ENCODE data around the gene CGB8.
"Not testable (repeated sequence)": the region's sequence is repeated elsewhere in the genome, so short reads cannot be mapped to it uniquely, and the experiment has no call there.

CGB8 gene

DNA sequence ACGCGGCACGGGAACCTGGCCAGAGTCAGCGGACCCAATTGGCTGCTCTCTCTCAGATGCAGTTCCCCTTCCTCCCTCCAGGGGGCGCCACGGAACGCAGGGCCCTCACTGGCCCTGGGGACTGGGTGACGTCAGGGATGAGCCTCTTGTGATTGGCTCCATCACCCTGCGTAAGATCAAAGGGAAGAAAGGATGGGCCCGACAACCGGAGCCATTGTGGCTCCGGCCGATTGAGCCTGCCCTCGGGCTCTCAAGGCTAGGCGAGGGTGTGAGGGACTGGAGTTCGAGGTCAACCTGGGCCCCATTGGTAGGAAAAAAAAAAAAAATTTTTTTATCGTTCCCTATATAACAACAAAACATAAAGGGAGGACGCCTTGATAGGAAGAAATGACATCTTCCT lies 12.1 kb downstream of the CGB8 start, which contains the start of gene CGB1:
TSS of gene CGB1 (minus strand) at position 81 of the 400 bp plus-strand sequence. CDS start 184 bp downstream, outside the sequence.
- not testable (repeated sequence) for H3K4me3 ChIP-seq (replicated peaks; ENCODE audit: insufficient read depth, low read length); H3K27ac ChIP-seq (replicated peaks); H3K27me3 ChIP-seq (ENCODE audit: insufficient read depth, poor library complexity, severe bottlenecking)
- peak; percentile 16; the same call in 1 of the 2 replicates for TF ChIP-seq SPI1 (IDR thresholded peaks at IDR 0.05; ENCODE audit: borderline replicate concordance, low read depth)
- TF ChIP-seq, protein P1, sequence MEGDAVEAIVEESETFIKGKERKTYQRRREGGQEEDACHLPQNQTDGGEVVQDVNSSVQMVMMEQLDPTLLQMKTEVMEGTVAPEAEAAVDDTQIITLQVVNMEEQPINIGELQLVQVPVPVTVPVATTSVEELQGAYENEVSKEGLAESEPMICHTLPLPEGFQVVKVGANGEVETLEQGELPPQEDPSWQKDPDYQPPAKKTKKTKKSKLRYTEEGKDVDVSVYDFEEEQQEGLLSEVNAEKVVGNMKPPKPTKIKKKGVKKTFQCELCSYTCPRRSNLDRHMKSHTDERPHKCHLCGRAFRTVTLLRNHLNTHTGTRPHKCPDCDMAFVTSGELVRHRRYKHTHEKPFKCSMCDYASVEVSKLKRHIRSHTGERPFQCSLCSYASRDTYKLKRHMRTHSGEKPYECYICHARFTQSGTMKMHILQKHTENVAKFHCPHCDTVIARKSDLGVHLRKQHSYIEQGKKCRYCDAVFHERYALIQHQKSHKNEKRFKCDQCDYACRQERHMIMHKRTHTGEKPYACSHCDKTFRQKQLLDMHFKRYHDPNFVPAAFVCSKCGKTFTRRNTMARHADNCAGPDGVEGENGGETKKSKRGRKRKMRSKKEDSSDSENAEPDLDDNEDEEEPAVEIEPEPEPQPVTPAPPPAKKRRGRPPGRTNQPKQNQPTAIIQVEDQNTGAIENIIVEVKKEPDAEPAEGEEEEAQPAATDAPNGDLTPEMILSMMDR (IDR thresholded peaks at IDR 0.05; ENCODE audit: insufficient read depth, low read length): peak; percentile 49
- DNase-seq (ENCODE audit: low read depth in 1 of 2, low spot score in 1 of 2): peak in 1 of 2 experiments; percentile 42

DNA sequence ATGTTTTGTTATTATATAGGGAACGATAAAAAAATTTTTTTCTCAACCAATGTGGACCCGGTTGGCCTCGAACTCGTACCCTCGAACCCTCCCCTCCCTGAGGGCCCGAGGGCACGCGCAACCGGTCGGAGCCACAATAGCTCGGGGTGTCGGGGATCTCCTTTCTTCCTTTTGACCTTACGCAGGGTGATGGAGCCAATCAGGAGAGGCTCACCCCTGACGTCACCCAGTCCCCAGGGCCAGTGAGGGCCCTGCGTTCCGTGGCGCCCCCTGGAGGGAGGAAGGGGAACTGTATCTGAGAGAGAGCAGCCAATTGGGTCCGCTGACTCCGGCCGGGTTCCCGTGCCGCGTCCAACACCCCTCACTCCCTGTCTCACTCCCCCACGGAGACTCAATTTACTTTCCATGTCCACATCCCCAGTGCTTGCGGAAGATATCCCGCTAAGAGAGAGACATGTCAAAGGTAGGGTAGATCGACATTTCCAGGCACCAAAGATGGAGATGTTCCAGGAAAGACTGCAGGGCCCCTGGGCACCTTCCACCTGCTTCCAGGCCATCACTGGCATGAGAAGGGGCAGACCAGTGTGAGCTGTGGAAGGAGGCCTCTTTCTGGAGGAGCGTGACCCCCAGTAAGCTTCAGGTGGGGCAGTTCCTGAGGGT lies 17.1 kb downstream of the CGB8 start, which contains the start of gene CGB2:
TSS of gene CGB2 (plus strand) at position 249 of the 660 bp plus-strand sequence. CDS start at position 455, 206 bp downstream.
- peak in 1 of 2 experiments; percentile 25 for DNase-seq (ENCODE audit: low read depth in 1 of 2, low spot score in 1 of 2)
- H3K27me3 ChIP-seq (ENCODE audit: insufficient read depth, poor library complexity, severe bottlenecking); H3K27ac ChIP-seq (replicated peaks): not testable (repeated sequence)

DNA sequence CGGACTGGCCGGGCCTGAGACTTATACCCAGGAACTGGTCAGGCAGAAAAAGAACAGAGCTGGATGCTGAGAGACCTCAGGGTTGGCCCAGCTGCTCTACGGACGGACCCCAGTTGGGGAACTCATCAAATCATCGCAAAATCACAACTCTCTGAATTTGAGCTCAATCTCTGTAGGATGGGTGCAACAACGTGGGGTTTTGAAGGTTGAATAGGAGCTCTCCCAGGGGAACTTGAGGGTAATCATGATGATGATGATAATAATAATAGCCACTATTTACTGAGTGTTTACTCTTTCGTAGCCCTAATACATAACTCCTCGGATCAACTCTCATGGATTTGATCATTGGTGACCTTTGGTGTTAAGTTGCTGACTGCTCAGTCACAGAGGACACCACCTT lies 18.6 kb downstream of the CGB8 start:
- DNase-seq (ENCODE audit: low read depth in 1 of 2, low spot score in 1 of 2); H3K27ac ChIP-seq (replicated peaks); H3K27me3 ChIP-seq (ENCODE audit: insufficient read depth, poor library complexity, severe bottlenecking); H3K4me3 ChIP-seq (replicated peaks; ENCODE audit: insufficient read depth, low read length): not testable (repeated sequence)

More for the DNA sequence above, 17.1 kb downstream of the CGB8 start, which contains the start of gene CGB2:
- not testable (repeated sequence) for H3K4me3 ChIP-seq (replicated peaks; ENCODE audit: insufficient read depth, low read length)

DNA sequence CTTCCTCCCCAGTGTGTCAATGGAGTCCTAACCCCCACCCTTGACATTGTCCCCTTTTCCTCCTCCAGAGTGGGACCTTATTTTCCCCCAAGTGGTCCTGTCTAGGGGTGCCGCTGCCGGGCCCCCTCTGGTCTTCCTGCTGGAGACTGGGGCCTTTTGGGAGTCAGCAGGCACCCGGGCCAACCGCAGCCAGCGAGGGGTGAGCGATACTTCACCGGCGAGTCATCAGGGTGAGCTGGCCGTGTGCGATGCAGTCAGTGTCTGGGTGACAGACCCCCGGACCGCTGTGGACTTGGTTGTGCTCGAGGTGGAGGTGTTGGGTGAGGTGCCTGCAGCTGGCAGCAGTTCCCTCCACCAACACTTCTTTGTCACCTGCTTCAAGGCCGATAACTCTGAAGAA lies 19.2 kb downstream of the CGB8 start:
- not testable (repeated sequence) for DNase-seq (ENCODE audit: low read depth in 1 of 2, low spot score in 1 of 2); H3K27ac ChIP-seq (replicated peaks); H3K4me3 ChIP-seq (replicated peaks; ENCODE audit: insufficient read depth, low read length); H3K27me3 ChIP-seq (ENCODE audit: insufficient read depth, poor library complexity, severe bottlenecking)

DNA sequence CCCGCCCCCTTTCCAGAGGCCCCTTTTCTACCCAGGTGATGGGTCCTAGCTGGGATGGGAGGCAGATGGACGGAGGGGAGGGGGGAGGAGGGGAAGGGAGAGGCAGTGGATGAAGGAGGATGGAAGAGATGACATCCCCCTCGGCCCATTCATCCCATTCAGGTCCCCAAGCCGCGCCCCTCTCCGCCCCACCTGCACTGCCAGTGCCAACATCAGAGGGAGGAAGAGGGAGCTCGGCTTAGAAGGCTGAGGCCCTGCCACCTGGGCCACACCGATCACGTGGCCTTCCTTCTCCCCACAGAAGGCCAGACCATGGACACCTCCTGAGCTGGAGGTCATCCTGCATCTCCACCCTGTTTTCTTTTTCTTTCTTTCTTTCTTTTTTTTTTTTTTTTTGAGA lies 20.2 kb downstream of the CGB8 start:
- not testable (repeated sequence) for H3K4me3 ChIP-seq (replicated peaks; ENCODE audit: insufficient read depth, low read length); DNase-seq (ENCODE audit: low read depth in 1 of 2, low spot score in 1 of 2); H3K27me3 ChIP-seq (ENCODE audit: insufficient read depth, poor library complexity, severe bottlenecking); H3K27ac ChIP-seq (replicated peaks)

DNA sequence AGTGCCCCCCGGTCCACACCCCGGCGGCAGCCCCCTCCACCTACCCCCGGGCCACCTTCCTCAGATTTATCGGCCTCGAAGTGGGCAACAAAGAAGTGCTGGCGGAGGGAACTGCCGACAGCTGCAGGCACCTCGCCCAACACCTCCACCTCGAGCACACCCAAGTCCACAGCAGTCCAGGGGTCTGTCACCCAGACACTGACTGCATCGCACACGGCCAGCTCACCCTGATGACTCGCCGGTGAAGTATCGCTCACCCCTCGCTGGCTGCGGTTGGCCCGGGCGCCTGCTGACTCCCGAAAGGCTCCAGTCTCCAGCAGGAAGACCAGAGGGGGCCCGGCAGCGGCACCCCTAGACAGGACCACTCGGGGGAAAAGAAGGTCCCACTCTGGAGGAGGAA lies 23.3 kb downstream of the CGB8 start:
- not testable (repeated sequence) for H3K4me3 ChIP-seq (replicated peaks; ENCODE audit: insufficient read depth, low read length); H3K27ac ChIP-seq (replicated peaks); H3K27me3 ChIP-seq (ENCODE audit: insufficient read depth, poor library complexity, severe bottlenecking); DNase-seq (ENCODE audit: low read depth in 1 of 2, low spot score in 1 of 2)

DNA sequence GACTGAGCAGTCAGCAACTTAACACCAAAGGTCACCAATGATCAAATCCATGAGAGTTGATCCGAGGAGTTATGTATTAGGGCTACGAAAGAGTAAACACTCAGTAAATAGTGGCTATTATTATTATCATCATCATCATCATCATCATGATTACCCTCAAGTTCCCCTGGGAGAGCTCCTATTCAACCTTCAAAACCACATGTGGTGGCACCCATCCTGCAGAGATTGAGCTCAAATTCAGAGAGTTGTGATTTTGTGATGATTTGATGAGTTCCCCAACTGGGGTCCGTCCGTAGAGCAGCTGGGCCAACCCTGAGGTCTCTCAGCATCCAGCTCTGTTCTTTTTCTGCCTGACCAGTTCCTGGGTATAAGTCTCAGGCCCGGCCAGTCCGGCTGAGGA lies 23.8 kb downstream of the CGB8 start:
- not testable (repeated sequence) for H3K4me3 ChIP-seq (replicated peaks; ENCODE audit: insufficient read depth, low read length); DNase-seq (ENCODE audit: low read depth in 1 of 2, low spot score in 1 of 2); H3K27ac ChIP-seq (replicated peaks)
- peaks cover 11% of the 10 kb centered on the region for H3K27me3 ChIP-seq (ENCODE audit: insufficient read depth, poor library complexity, severe bottlenecking)

DNA sequence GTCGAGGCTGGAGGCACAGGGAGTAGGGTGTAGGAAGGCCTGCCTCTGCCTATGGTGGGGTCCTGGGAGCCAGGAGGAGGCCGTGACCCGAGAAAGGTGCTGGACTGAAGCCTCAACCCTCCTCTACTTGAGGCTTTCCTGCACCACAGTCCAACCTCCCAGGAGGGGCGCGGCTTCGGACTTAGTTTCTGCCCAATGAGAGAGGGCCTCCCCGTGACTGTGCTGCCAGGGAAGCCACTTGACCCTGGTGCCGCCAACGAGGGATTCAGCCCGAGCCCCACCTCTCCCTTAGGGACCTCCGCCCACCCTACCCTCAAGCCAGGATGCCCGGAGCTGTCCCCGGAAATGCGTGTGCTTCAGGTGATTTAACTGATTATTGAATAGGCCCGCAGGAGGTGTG lies 24.7 kb downstream of the CGB8 start, which contains the start of gene CGB3:
TSS of gene CGB3 (minus strand) at position 101 of the 400 bp plus-strand sequence. CDS start 362 bp downstream, outside the sequence.
- H3K4me3 ChIP-seq (replicated peaks; ENCODE audit: insufficient read depth, low read length); H3K27ac ChIP-seq (replicated peaks); DNase-seq (ENCODE audit: low read depth in 1 of 2, low spot score in 1 of 2): not testable (repeated sequence)
- H3K27me3 ChIP-seq (ENCODE audit: insufficient read depth, poor library complexity, severe bottlenecking): peaks cover 19% of the 10 kb centered on the region

- Histone ChIP-seq H3K27ac (replicated peaks) (no peak overlapping the region), H3K4me3 (replicated peaks; ENCODE audit: insufficient read depth, low read length) (no peak overlapping the region), H3K27me3 (ENCODE audit: insufficient read depth, poor library complexity, severe bottlenecking) (peaks cover 35% of the 10 kb centered on the region)
- TF ChIP-seq, protein P1 (IDR thresholded peaks at IDR 0.05; ENCODE audit: insufficient read depth, low read length): no peak
- TF ChIP-seq REST (IDR thresholded peaks at IDR 0.05; ENCODE audit: insufficient replicate concordance, low read depth): no peak
- TF ChIP-seq GABPA (IDR thresholded peaks at IDR 0.05; ENCODE audit: low read depth): no peak
- no peak for TF ChIP-seq SPI1 (IDR thresholded peaks at IDR 0.05; ENCODE audit: borderline replicate concordance, low read depth)
- no peak for TF ChIP-seq POLR2AphosphoS5 (IDR thresholded peaks at IDR 0.05; ENCODE audit: low read depth)
- no peak for DNase-seq (ENCODE audit: low read depth in 1 of 2, low spot score in 1 of 2)
Measured at GRCh38 chr19:49022116-49022515, 26.8 kb downstream of the CGB8 start.

Data from HL-60 (cell line).